Measurements from ENCODE around the gene PIEZO1.

Gene PIEZO1

DNA sequence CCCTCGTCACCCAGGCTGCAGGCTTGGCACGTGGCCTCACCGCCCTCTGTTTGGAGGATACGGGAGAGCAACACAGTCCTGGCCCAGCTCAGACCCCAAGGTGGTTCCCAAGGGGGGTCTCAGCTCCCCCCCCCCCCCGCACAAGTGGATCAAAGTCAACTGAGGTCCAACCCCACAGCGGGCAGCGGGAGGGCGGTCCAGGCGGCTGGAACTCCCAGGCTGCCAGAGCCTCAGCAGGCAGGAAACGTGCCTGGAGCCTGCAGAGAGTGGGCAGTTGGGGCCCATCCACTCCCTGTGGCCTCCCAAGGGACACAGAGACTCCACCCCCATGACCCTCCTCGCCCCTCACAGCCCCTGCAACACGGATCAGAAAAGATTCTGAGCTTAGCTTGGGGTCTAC, 36.7 kb downstream of the PIEZO1 start:
- no peak for FAIRE-seq

DNA sequence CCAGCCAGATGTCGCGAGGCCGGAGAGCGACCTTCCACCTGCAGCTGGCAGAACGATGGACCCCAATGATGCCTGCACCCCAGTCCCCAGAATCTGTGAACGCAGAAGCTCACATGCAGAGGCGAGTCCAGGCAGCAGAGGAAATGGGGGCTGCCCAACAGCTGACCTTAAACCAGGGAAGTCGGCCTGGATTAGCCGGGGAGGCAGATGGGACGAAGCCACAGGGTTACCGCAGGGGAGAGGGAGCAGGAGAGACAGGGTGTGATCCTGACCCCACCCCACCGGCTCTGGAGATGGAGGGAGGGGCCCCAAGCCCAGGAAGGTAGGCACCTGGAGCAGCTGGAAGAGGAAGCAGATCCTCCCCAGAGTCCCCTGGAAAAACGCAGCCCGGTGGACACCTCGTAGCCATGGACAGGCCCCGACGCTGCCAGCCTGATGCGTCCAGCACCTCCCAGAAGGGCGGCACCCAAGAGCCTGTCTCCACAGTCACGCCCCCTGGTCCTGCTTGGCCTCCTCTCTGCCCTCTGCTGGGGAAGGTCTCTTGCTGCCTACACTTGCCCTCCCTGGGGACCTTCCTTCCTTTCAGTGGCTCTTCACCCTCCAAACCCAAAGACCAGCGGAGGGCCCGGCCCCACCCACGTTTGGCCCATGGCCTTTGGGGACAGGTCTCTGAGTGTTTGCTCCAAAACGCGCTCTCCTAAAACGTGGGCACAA, 37.3 kb downstream of the PIEZO1 start:
- FAIRE-seq, result no peak

DNA sequence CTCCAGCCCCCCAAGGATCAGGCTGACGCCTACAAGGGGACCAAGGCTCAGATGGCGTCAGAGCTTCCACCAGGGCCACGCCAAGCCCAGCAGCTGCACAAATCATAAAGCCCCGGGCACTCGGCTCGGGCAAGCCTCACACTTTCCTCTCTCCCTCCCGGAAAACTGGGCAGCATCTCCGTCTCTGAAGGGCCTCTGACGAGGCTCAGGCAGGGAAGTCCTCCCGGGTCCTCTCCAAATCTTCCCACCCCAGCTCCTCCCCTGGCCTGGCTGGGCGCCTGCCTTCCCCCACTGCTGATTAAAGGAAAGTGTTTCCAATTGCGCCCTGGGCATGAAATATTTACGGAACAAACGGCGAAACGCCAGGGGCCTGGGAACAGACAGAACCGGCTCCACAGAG, 38.5 kb downstream of the PIEZO1 start:
- FAIRE-seq, result no peak

DNA sequence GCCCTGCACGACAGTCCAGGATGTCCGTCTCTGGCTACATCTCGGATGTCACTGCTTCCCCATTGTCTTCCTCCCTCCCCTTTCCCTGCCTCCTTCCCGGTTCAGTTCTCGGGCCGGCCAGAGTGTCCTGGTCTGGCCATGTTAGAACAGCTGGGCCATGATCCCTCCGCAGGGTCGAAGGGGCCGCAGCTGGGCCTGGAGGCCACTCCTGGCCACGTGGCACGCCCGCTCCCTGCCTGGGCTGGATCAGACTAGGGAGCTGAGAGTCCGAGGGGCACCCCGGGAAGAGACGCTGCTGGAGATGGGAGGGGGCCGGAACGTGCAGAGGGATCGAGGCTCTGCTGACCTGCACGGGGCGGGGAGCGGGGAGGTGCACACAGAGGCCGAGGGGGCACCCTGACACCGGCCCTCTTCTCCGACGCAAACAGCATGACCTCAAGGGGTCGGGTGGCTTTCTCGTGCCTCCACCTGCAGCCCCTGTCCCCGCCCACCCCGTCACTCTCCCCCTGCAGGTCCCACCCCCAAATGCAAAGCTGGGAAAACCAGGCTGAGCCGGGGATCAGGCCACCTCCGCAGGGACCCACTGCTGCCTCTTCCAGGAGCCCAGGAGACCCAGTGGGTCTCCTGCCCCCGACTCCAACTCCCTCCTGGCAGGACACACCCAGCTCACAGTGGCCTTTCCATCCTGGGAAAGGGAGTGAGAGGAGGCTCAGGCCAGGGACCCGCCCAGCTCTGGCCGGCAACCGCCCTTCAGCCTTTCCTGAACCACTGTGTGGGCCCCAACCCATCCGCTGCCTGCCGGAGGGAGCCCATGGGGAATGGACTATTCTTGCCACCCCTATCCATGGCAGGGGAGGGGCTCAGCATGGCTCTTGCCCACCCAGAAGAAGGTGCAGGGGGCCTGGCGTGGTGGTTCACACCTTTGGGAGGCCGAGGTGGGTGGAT, 40.2 kb downstream of the PIEZO1 start:
- FAIRE-seq, result no peak

DNA sequence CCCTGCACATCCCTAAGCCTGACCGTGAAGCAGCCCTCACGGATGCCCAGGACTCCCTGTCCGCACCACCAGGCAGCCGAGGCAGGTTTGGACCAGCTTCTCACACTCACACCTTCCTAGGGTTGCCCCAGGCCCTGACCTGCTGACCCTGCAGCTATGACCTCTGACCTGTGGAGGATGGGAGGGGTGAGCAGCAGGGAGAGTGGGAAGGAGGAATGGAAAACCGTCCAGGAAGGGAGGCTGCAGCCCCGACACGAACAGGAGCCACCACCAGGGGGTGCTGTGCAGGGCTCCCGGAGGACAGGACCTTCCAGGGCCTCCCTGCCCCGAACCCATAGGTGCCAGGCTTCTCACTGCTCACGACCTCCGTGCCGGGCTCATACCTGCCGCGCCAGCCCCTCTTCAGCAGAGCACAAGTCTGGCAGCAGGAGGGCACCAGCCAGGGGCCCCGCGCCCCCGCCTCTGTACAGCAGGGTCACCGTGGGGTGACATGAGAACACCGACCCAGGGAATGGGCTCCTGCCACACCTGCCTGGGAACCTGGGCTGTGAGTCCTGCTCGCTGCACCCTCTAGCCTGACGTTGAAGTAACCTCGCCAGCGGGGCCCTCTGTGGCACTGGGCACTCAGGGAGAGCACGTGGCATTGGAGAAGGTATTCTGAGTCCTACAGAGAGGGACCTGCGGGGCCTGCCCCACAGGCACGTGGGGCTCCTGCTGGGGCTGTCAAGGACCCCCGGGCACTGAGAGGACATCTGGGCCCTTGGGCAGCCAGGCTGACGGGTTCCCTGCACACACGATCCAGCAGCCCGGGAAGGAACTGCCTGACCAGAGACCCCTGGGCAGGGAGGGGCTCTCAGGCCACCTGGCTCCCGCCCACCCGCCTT, 41.1 kb downstream of the PIEZO1 start:
- no peak for FAIRE-seq

DNA sequence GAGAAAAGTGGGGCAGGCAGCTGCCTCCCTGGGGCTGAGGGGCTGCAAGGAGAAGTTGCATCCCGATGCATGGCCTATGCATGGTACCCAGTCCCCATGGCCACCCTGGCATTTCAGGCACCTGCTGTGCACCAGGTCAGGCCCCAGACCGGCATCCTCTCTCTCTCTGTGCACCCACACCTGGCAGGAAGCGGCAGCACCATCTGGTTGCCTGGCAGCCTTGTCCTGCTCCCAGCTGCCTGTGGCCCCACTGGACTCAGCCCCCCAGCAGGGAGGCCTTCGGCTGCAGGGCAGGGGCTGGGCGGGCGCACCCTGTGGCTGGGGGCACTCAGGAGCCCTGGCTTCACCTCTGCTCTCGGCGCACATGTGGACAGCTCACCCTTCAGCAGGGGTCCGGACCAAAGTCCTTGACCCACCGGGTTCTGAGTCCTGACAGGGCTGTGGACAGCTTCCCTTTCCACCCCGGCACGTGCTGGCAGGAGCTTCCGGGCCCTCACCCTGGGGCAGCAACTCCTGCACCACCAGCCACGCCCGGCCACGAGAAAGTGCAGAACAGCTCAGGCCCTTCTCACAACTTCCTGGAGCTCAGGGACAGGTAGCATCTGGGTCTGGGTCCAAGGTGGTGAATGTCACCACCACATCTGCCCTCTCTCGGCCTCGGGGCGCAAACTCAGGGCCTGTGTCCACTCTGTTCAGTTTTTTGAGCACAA, 42.0 kb downstream of the PIEZO1 start:
- FAIRE-seq, result no peak

DNA sequence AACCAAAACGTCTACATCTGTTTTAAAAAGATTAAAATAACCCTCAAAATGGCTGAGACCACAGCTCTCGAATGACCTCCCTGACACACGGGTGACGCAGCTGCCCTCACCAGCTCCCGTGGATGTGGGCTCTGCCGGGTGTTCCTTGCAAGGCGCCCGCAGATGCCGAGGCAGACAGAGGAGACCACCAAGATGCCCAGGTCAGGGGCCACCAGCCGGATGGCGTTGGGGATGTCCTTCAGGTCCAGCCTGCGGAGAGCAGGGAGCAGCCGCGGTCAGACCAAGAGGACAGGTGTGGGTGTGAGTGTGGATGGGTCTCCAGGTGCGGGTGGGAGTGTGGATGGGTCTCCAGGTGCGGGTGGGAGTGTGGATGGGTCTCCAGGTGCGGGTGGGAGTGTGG, 43.7 kb downstream of the PIEZO1 start:
- FAIRE-seq, result no peak

DNA sequence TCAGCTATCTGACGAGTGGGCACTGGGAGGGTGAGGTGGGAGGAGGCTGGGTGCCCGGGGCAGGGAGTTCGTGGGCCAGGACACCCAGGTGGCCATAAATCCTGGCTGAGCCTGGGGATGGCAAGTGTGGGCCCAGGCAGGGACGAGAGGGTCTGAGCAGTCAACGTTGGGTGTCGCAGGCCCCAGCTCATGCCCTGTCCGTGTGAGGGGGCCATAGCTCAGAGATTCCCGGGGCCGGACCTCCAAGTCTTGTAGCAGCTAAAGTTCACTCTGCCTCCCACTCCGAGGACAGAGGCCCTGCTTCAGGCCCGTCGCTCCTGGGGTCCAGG, 44.3 kb downstream of the PIEZO1 start:
- FAIRE-seq, result no peak

DNA sequence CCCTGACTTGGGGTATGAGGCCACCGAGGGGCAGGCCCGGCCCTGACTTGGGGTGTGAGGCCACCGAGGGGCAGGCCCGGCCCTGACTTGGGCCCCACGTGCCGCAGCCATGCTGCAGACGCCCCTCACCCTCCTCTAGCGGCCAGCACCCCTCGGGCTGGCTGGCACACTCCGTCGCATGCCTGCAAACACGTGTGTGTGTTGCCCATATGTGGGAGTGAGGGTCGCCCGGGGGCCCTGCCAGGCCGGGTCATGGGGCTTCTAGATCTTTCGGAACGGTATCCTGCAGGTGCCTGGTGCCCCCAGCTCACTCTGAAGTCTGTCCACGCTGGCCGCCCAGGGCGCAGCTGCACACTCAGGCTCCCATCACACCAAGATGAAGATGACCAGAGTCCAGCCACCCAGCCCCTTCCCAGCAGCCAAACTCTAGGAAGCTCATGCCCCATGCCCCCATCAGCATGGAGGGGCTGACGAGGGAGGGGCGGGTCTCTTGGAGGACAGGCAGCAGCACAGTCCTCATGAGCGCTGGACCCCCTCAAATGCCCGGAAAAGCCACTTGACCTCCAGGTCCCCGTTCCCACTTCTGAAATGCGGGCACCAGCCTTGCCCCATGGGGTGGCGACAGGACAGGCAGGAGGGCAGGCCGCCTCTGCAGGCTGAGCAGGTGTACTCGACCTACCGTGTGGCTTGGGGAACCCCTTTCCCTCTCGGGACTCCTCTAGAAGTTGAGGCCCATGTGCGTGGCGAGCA, 44.9 kb downstream of the PIEZO1 start:
- FAIRE-seq, result no peak

DNA sequence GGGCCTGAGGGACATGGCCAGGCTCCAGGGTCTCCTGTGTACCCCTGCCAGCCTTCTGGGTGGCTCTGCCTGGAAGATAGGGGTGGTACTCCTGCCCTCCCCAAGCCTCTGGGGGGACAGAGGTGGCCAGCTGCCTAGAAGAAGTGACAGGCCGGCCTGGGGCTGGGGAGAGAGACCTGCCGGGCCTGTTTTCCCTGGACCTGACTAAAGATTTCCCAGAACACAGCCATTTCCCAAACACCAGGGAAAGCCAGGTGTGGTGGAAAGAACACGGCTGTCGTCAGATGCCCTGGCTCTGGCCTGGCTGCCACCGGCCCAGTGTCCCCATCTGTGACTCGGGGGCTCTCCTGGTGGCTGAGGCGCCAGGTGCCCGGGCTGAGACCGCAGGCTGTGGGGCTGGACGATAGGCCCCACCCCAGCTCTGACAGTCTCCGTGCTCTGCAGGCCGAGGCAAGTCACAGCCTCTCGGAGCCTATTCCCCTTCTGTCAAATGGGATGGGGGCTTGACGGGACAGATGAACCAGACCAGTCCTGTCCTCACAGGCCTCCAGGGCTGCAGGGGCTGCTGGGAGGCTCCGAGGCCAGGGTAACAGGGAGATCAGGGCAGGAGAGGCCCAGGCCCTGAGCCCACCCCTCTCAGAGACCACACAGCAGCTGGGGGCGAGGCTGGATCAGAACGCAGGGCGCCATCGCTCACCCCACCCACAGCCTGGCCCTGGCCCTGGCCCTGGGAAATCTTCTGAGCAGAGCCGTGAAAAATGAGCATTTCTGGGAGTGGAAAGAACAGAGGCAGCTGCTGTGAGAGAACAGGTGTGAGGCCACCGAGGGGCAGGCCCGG, 45.7 kb downstream of the PIEZO1 start:
- no peak for FAIRE-seq

DNA sequence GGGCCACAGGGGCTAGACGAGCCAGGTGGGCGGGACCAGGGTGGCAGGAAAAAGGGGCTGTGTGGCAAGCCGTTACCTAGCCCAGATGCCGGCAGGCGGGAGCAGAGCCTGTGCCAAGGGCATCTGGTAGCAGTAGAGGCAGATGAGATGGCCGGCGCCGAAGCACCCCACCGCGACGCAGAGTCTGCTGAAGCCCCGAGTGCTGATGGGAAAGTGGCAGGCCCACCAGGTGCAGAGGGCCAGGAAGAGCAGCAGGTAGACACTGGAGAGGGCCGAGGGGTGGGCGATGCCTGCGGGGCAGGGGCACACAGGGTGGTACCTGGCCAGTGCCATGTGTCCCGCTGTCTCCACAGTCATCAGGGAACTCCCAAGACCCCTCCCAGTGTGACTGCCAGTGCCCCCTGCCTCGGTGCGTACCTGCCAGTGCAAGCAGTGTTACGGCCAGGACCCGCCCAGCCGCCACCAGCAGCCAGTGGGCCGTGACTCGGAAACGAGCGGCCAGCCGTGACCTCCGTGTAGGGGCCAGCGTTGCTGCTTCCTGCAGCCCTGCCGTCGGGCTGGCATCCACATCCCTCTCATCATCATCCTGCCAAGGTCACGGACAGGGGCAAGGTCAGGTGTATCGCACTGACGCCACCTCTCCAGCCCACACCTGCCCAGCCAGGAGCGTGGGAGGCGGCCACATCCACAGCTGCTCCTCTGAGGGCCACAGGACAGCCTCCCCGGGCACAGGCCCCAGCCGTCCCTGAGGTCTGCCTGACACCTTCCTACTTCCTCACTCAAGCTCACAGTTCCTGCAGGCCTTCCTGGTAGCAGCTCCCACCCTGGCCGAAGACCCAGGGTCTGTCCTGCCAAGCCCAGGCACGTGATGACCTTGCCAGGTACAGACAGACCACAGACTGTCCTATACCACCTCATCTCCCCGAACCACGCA, 46.6 kb downstream of the PIEZO1 start:
- FAIRE-seq, result no peak

DNA sequence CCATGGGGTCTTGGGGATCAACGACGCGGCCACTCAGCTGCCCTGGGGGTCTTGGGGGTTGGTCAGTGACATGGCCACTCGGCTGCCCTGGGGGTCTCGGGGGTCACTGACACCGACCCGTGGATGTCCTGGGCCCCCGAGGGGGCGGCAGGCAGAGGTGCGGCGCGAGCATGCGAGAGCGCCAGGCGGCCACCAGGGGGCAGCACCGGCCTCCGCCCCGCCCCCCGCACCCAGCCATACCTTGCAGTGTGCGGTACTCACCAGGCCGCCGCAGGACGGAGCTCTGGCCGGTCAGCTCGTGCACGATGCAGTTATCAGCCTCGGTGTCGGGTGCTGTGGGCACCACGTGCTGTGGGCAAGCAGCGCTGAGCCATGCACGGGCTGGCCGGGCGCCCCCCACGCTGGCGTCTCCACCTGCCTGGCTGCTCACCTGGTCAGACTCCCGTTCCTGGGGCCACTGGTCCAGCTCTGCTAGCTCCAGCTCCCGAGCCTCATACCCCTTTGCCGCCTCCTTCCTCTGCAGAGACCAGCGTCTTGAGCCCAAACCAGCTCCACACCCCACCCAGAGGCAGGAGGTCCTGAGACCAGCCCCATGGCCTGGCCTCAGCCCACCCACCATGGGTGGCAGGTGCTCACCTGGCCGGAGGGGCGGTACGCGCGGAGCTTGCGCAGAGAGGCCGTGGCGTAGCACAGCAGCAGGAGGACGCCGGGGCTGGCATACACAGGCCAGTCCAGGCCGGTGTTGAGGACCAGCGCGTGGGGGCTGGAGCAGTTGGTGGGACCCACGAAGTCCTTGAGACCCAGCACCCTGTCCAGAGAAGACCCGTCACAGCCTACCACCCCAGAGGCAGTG, 47.5 kb downstream of the PIEZO1 start:
- no peak for FAIRE-seq

DNA sequence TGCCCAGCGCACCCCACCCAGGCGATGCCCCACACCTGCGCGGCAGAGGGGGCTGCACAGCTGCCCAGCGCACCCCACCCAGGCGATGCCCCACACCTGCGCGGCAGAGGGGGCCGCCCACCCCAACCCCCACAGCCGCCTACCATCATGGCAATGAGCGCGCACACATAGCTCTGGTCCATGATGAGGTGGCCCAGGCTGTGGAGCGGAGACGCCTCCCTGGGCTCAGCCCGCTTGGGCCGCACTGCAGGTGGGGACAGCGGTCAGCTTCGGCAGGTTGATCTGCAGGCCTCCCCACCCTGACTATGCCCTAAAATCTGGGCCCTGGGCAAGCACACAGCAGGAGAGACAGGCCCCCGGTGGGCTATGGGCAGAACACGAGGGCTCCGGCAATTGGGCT, 48.5 kb downstream of the PIEZO1 start:
- no peak for FAIRE-seq

DNA sequence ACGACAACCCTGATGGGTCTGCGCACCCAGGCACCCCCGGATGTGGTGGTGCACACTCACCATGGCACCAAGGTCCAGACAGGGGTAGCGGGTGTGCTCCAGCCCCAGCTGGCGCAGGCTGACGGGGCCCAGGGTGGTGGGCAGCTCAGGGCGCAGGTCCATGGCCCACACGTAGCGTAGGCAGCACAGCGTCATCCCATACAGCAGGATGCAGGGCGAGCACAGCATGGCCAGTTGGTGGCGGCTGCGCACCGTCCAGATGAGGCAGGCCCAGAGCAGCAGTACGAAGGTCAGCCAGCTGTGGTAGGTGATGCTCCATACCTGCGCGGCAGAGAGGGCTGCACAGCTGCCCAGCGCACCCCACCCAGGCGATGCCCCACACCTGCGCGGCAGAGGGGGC, 48.9 kb downstream of the PIEZO1 start:
- no peak for FAIRE-seq

DNA sequence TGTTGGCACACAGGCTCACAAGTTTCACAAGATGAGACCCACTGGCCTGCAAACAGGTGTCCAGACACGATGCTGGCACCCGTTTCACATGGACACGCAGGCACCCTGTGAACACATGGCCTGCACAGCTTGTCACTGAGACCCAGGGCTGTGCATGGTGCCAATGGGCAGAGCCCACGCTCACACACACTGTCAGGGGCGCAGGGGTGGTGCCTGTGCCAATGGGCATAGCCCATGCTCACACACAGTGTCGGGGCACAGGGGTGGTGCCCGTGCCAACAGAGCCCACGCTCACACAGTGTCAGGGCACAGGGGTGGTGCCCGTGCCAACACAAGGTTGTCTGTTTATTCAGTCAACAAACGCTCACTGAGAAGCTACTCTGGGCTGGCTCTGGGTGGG, 49.4 kb downstream of the PIEZO1 start:
- no peak for FAIRE-seq

DNA sequence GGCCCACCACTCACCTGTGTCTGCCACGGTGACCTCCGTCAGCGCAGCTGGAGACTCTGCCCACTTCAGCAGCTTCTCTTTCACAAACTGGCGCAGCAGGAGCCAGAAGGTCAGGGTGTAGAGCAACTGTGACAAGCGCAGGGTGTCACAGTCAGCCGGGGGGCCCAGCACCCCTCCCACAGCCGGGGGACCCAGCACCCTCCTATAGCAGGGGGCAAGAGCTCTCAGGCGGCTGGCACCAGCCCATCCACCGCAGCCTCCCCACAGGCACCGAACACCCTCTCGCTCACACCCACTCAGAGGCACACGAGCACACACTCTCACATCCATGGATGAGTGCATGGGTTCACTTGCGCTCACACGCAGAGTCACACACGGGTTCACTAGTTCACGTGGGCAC, 49.9 kb downstream of the PIEZO1 start:
- no peak for FAIRE-seq

DNA sequence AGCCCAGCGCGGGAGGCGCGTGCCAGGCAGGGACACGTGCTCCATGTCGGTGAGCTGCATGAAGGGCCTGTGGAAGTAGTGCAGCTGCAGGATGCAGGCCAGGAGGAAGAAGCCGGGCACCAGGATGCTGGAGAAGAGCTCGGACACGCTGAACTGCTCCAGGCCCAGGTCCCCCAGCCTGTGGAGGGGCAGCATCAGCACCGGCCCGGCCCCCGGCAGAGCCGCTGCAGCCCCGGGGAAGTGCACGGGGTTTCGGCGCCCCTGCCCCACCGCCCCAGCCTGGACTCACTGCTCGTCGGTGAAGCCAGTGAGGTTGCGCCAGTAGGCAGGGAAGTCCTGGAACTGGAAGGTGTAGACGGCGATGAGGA, 50.7 kb downstream of the PIEZO1 start:
- FAIRE-seq, result no peak

DNA sequence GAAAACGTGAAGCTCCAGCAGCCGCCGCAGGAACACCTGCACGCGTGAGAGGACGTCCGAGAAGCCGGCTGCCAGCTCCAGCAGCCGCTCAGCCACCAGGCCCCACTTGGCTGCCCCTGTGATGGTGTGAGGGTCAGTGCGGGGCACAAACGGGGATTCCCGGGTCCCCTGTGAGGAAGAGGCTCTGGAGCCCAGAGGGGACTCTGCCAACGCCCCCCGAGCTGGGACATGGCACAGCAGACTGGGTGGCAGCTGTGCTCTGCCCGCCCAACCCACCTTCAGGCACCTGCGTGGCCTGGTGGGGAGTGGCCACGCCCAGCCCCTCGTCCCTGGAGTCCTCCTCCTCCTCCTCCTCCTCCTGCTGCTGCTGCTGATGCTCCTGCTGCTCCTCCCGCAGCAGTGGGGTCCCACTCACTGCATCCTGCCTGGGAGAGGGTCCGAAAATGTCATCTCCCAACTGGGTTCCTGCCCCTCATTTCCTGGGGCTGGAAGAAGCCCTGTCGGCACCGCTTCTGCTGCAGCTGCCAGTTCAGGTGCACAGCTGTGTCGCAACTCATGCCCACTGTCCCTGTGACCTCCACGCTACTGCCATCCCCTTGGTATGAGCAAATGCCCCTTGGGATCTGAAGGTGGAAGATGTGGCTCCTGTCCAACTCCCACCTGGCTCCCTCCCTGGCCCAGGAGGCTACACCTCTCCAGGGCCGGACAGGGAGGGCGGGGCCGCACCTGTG, 51.2 kb downstream of the PIEZO1 start:
- FAIRE-seq, result no peak

All from A204.1 (cell line).